Thyroid gland (tissue), 4 donors: ENCODE measurements around the gene PABPC4L. TPM values are rescaled to one million over a fixed set of nuclear protein-coding genes. Genes with fewer than 3 reads are reported as not detected.

Experiments used
- DNase-seq, 2 donors: peaks; one replicate each; pipeline ENCODE4 v3.0.0-alpha.2; 2019
- H3K27ac ChIP-seq, 3 donors: fragments of 200-600 bp; sonication (generic); 1 replicate in 2 of 3; 2 replicates in 1 of 3; pipeline ENCODE4 v1.5.1; 2016 to 2019; ENCODE audit warnings: mild to moderate bottlenecking in 1 of 3, moderate library complexity in 1 of 3
- H3K27me3 ChIP-seq: fragments of 200-600 bp; sonication (generic); one replicate; pipeline ENCODE4 v1.5.1; 2019
- H3K36me3 ChIP-seq, 2 donors: fragments of 200-600 bp; sonication (generic); one replicate each; pipeline ENCODE4 v1.5.1; 2016 to 2019
- H3K4me1 ChIP-seq, 2 donors: fragments of 200-600 bp; sonication (generic); one replicate each; pipeline ENCODE4 v1.5.1; 2017 to 2019
- H3K4me3 ChIP-seq, 3 donors: fragments of 200-600 bp; sonication (generic); replicated peaks in 1 of 3; 1 replicate in 2 of 3; 2 replicates in 1 of 3; pipeline ENCODE4 v1.5.1; 2016; ENCODE audit warnings: mild to moderate bottlenecking in 1 of 3
- H3K9me3 ChIP-seq: fragments of 200-600 bp; sonication (generic); one replicate; pipeline ENCODE4 v1.5.1; 2017
- CTCF ChIP-seq, 6 experiments: fragments of 200-600 bp in 3 of 6; fragments of 450-650 bp in 3 of 6; sonication (generic) in 3 of 6; IDR thresholded peaks; one replicate each; pipeline ENCODE4 v1.5.1; 2016 to 2019; ENCODE audit warnings: antibody characterized with exemption in 6 of 6, mild to moderate bottlenecking in 2 of 6, inconsistent platforms in 1 of 6, moderate library complexity in 1 of 6
- POLR2A ChIP-seq, 2 donors: fragments of 450-650 bp; IDR thresholded peaks; one replicate each; pipeline ENCODE4 v1.6.1; 2017; ENCODE audit warnings: antibody characterized with exemption in 2 of 2, mild to moderate bottlenecking in 2 of 2, moderate library complexity in 1 of 2
- WGBS, 2 donors: methylation state at CpG; one replicate each; pipeline ENCODE4 v1.1.5; 2017; 5-methylcytosine and 5-hydroxymethylcytosine counted together
- intact Hi-C: fragments of 100-400 bp; cut with DNase I; formaldehyde crosslinking; loops from one replicate; pipeline ENCODE4 v1.15.1; 2023
- total RNA-seq, 4 donors: library from RNA; depleted of rRNA; stranded (reverse); fragments of >200 nt; gene quantifications; one replicate each; pipeline ENCODE4 v1.2.3, GENCODE V29; 2016

PABPC4L gene
- 1 to 10 TPM; 2.5 to 5.1 (median 3.1) TPM for total RNA-seq

GRCh38 chr4:134201216-134202161 is at the start of gene PABPC4L:
PABPC4L (minus strand) TSS chr4:134201789; CDS start chr4:134201019, 770 bp downstream.
- intact Hi-C loops: no loop called here
- H3K27ac ChIP-seq: peak within 1 kb of the TSS; percentile 62 to 89 (median 67)
- no peaks in the 10 kb centered on the region for H3K4me1 ChIP-seq
- peak; percentile 57 to 67 for DNase-seq
- H3K36me3 ChIP-seq: no peaks in the 10 kb centered on the region
- H3K4me3 ChIP-seq: peak within 1 kb of the TSS in 2 of 3 donors; percentile 57 to 83
- H3K27me3 ChIP-seq: no peaks in the 10 kb centered on the region
- WGBS, 2 donors: 5% methylated on average over 38 of the region's 65 CpGs
- no peaks in the 10 kb centered on the region for H3K9me3 ChIP-seq
- TF ChIP-seq POLR2A (IDR thresholded peaks at IDR 0.05): peak in 1 of 2 donors; percentile 8
- no peak for TF ChIP-seq CTCF (IDR thresholded peaks at IDR 0.05)

- H3K27ac ChIP-seq: no peak overlapping the region
- no peaks in the 10 kb centered on the region for H3K27me3 ChIP-seq
- H3K4me1 ChIP-seq: no peaks in the 10 kb centered on the region
- H3K36me3 ChIP-seq: no peaks in the 10 kb centered on the region
- H3K9me3 ChIP-seq: no peaks in the 10 kb centered on the region
- TF ChIP-seq POLR2A (IDR thresholded peaks at IDR 0.05) (no peak), CTCF (IDR thresholded peaks at IDR 0.05) (no peak)
- no peak overlapping the region for H3K4me3 ChIP-seq
- intact Hi-C loops: no loop called here
- 87 to 96% methylated on average over 1 of the region's 1 CpG for WGBS, 2 donors
- no peak for DNase-seq
Observed at GRCh38 chr4:134251322-134251721, 49.7 kb upstream of the PABPC4L start.

- Histone ChIP-seq H3K9me3 (no peaks in the 10 kb centered on the region), H3K4me3 (no peak overlapping the region), H3K27me3 (no peaks in the 10 kb centered on the region), H3K36me3 (no peaks in the 10 kb centered on the region), H3K4me1 (no peaks in the 10 kb centered on the region), H3K27ac (no peak overlapping the region)
- no peak for TF ChIP-seq CTCF (IDR thresholded peaks at IDR 0.05)
- TF ChIP-seq POLR2A (IDR thresholded peaks at IDR 0.05): no peak
- 92 to 97% methylated on average over 12 to 17 of the region's 22 CpGs for WGBS, 2 donors
- no peak for DNase-seq
- intact Hi-C loops: no loop called here
Observed at GRCh38 chr4:134243742-134244713, 42.4 kb upstream of the PABPC4L start.

GRCh38 chr4:134219043-134219442 is 17.5 kb upstream of the PABPC4L start:
- Histone ChIP-seq H3K27ac (no peak overlapping the region), H3K9me3 (no peaks in the 10 kb centered on the region), H3K27me3 (no peaks in the 10 kb centered on the region), H3K4me1 (no peaks in the 10 kb centered on the region), H3K36me3 (no peaks in the 10 kb centered on the region), H3K4me3 (no peak overlapping the region)
- intact Hi-C loops: no loop called here
- DNase-seq: no peak
- 87 to 93% methylated on average over 3 of the region's 3 CpGs for WGBS, 2 donors
- TF ChIP-seq CTCF (IDR thresholded peaks at IDR 0.05): no peak
- no peak for TF ChIP-seq POLR2A (IDR thresholded peaks at IDR 0.05)
